Liver (tissue), 3 donors: ENCODE data around the gene GFOD2.

Experiments
- GABPA ChIP-seq, 2 donors: IDR thresholded peaks in 1 of 2; conservative IDR thresholded peaks in 1 of 2; 2 replicates each; pipeline ENCODE4 v1.6.1; 2016; ENCODE audit warnings: antibody characterized with exemption in 2 of 2, mild to moderate bottlenecking in 1 of 2, moderate library complexity in 1 of 2
- HNF4A ChIP-seq, 2 donors: conservative IDR thresholded peaks; 2 replicates each; pipeline ENCODE4 v1.6.1; 2016; ENCODE audit warnings: antibody characterized with exemption in 2 of 2, mild to moderate bottlenecking in 2 of 2
- JUND ChIP-seq, 2 donors: IDR thresholded peaks; 2 replicates each; pipeline ENCODE4 v1.6.1; 2016; ENCODE audit warnings: antibody characterized with exemption in 2 of 2
- RAD21 ChIP-seq, 2 donors: IDR thresholded peaks; 2 replicates each; pipeline ENCODE4 v1.6.1; 2016; ENCODE audit warnings: antibody characterized with exemption in 2 of 2, mild to moderate bottlenecking in 2 of 2
- RXRA ChIP-seq, 2 donors: IDR thresholded peaks; 2 replicates each; pipeline ENCODE4 v1.6.1; 2017 to 2018; ENCODE audit warnings: antibody characterized with exemption in 2 of 2, mild to moderate bottlenecking in 1 of 2
- TAF1 ChIP-seq: conservative IDR thresholded peaks from 2 replicates; pipeline ENCODE4 v1.6.1; 2016; ENCODE audit warnings: antibody characterized with exemption, mild to moderate bottlenecking
- TF ChIP-seq, protein P1 (sequence below): fragments of 150-350 bp; IDR thresholded peaks from 2 replicates; pipeline ENCODE4 v1.5.1; 2017; ENCODE audit warnings: improper control_type of control experiment, low read depth, low read length; ENCODE audit not compliant: missing input control
- TF ChIP-seq, protein P2 (sequence below): IDR thresholded peaks from 2 replicates; pipeline ENCODE4 v1.6.1; 2016; ENCODE audit warnings: antibody characterized with exemption
- TF ChIP-seq, protein P3 (sequence below): IDR thresholded peaks from 2 replicates; pipeline ENCODE4 v1.6.1; 2016; ENCODE audit warnings: antibody characterized with exemption
- TF ChIP-seq, protein P4 (sequence below): IDR thresholded peaks from 2 replicates; pipeline ENCODE4 v1.6.1; 2016; ENCODE audit warnings: antibody characterized with exemption, mild to moderate bottlenecking
- donor health status: healthy.
- donor health status: healthy.

DNA sequence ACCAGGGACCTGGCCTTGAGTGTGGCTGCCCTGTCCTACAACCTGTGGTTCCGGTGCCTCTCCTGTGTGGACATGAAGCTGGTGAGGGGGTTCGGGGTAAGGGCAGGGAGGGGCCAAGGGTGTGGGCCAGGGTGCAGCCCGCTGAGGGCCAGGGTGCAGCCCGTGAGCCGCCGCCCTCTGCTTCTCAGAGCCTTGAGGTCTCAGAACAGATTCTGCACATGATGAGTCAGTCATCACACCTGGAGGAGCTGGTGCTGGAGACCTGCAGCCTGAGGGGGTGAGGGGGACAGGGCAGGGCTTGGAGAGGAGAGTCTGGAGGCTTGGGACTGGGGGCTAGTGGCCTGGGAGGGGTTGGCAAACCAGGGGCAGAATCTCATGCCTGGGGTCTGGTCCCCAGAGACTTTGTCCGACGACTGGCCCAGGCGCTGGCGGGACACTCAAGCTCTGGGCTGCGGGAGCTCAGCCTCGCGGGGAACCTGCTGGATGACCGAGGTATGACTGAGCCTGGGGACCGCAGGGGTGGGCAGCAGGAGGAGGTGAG lies 71.9 kb downstream of the GFOD2 start:
- TF ChIP-seq, protein P1, sequence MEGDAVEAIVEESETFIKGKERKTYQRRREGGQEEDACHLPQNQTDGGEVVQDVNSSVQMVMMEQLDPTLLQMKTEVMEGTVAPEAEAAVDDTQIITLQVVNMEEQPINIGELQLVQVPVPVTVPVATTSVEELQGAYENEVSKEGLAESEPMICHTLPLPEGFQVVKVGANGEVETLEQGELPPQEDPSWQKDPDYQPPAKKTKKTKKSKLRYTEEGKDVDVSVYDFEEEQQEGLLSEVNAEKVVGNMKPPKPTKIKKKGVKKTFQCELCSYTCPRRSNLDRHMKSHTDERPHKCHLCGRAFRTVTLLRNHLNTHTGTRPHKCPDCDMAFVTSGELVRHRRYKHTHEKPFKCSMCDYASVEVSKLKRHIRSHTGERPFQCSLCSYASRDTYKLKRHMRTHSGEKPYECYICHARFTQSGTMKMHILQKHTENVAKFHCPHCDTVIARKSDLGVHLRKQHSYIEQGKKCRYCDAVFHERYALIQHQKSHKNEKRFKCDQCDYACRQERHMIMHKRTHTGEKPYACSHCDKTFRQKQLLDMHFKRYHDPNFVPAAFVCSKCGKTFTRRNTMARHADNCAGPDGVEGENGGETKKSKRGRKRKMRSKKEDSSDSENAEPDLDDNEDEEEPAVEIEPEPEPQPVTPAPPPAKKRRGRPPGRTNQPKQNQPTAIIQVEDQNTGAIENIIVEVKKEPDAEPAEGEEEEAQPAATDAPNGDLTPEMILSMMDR: no peak
- TF ChIP-seq, protein P2, sequence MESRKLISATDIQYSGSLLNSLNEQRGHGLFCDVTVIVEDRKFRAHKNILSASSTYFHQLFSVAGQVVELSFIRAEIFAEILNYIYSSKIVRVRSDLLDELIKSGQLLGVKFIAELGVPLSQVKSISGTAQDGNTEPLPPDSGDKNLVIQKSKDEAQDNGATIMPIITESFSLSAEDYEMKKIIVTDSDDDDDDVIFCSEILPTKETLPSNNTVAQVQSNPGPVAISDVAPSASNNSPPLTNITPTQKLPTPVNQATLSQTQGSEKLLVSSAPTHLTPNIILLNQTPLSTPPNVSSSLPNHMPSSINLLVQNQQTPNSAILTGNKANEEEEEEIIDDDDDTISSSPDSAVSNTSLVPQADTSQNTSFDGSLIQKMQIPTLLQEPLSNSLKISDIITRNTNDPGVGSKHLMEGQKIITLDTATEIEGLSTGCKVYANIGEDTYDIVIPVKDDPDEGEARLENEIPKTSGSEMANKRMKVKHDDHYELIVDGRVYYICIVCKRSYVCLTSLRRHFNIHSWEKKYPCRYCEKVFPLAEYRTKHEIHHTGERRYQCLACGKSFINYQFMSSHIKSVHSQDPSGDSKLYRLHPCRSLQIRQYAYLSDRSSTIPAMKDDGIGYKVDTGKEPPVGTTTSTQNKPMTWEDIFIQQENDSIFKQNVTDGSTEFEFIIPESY: no peak
- no peak for TF ChIP-seq GABPA (IDR thresholded peaks at IDR 0.05 in 1 of 2, conservative IDR thresholded peaks at IDR 0.05 in 1 of 2)
- TF ChIP-seq, protein P3, sequence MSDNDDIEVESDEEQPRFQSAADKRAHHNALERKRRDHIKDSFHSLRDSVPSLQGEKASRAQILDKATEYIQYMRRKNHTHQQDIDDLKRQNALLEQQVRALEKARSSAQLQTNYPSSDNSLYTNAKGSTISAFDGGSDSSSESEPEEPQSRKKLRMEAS: no peak
- no peak for TF ChIP-seq TAF1
- TF ChIP-seq RXRA (IDR thresholded peaks at IDR 0.05): no peak
- TF ChIP-seq JUND (IDR thresholded peaks at IDR 0.05): no peak
- TF ChIP-seq HNF4A (conservative IDR thresholded peaks at IDR 0.05): no peak
- TF ChIP-seq RAD21 (IDR thresholded peaks at IDR 0.05): no peak
- TF ChIP-seq, protein P4, sequence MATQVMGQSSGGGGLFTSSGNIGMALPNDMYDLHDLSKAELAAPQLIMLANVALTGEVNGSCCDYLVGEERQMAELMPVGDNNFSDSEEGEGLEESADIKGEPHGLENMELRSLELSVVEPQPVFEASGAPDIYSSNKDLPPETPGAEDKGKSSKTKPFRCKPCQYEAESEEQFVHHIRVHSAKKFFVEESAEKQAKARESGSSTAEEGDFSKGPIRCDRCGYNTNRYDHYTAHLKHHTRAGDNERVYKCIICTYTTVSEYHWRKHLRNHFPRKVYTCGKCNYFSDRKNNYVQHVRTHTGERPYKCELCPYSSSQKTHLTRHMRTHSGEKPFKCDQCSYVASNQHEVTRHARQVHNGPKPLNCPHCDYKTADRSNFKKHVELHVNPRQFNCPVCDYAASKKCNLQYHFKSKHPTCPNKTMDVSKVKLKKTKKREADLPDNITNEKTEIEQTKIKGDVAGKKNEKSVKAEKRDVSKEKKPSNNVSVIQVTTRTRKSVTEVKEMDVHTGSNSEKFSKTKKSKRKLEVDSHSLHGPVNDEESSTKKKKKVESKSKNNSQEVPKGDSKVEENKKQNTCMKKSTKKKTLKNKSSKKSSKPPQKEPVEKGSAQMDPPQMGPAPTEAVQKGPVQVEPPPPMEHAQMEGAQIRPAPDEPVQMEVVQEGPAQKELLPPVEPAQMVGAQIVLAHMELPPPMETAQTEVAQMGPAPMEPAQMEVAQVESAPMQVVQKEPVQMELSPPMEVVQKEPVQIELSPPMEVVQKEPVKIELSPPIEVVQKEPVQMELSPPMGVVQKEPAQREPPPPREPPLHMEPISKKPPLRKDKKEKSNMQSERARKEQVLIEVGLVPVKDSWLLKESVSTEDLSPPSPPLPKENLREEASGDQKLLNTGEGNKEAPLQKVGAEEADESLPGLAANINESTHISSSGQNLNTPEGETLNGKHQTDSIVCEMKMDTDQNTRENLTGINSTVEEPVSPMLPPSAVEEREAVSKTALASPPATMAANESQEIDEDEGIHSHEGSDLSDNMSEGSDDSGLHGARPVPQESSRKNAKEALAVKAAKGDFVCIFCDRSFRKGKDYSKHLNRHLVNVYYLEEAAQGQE: no peak
